ENCODE results near the gene ABCA4. TPM values are rescaled to one million over a fixed set of nuclear protein-coding genes. Genes with fewer than 3 reads are reported as not detected.

The ABCA4 gene
- total RNA-seq, 6 experiments from 2014 or later: 0.49 to 0.99 (median 0.75) TPM

DNA sequence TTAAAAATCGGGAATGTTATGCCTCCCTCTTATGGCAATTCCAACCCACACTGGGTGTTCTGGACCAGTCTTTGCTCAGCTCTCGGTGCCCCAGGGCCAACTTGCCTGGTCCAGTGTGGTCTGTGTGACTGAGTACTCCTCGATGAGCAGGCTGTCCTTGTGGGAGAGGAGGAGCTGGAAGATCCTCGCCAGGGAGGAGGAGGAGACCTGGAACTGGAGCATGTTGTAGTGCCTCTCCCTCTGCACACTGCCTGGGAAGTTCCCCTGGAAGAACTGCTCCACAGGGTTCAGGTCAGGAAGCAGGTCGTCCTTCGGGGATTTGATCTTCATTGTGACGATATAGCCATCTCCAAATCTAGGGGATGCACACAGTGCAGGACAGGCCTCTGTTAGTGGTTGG is 123.2 kb downstream of the ABCA4 start:
- Histone ChIP-seq H3K4me3 (no peak overlapping the region), H3K4me1 (no peaks in the 10 kb centered on the region), H3K27ac (no peak overlapping the region), H3K36me3 (no peaks in the 10 kb centered on the region), H3K9me3 (no peaks in the 10 kb centered on the region), H3K27me3 (no peaks in the 10 kb centered on the region)
- no peak for TF ChIP-seq POLR2A (IDR thresholded peaks at IDR 0.05)
- TF ChIP-seq, protein P1, sequence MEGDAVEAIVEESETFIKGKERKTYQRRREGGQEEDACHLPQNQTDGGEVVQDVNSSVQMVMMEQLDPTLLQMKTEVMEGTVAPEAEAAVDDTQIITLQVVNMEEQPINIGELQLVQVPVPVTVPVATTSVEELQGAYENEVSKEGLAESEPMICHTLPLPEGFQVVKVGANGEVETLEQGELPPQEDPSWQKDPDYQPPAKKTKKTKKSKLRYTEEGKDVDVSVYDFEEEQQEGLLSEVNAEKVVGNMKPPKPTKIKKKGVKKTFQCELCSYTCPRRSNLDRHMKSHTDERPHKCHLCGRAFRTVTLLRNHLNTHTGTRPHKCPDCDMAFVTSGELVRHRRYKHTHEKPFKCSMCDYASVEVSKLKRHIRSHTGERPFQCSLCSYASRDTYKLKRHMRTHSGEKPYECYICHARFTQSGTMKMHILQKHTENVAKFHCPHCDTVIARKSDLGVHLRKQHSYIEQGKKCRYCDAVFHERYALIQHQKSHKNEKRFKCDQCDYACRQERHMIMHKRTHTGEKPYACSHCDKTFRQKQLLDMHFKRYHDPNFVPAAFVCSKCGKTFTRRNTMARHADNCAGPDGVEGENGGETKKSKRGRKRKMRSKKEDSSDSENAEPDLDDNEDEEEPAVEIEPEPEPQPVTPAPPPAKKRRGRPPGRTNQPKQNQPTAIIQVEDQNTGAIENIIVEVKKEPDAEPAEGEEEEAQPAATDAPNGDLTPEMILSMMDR (IDR thresholded peaks at IDR 0.05): no peak
- intact Hi-C loops (cut with DNase I): no loop called here
- ATAC-seq (no peak), DNase-seq (no peak)
- WGBS (ENCODE audit: insufficient coverage, low coverage, low lambda C conversion rate, missing lambda C conversion rate): 60% methylated on average over 1 of the region's 7 CpGs

DNA sequence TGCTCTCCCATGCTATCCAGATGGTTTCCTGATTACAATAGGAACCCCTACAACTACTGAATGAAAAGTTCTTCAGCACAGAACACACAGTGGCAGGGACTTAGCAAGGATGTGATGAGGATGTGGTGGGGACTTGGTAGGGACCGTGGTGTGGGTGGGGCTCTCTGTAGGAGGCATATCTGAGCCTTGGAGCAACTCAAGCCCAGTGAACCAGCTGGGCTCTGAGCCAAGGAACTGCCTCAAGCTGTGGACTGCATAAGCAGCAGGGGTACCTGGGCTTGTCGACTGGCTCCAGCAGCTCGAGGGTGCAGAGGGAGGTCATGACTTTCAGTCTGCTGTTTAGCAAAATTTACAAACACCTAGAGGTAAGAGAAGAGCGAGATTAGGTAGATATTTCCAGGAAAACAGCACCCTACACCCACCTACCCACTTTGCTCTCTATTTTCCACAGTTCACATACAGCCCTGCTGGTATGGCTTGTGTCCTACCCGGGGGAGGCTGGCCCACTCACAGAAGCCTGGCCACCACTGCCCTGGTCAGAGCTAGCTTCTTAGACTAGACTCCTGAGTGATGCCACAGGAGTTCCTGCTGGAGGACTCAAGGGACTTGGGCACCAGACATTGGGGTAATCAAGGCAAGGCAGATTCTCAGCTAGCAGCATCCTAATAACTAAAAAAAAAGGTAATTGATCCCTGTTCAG is 125.0 kb downstream of the ABCA4 start:
- WGBS (ENCODE audit: insufficient coverage, low coverage, low lambda C conversion rate, missing lambda C conversion rate): 45% methylated on average over 3 of the region's 5 CpGs
- no peaks in the 10 kb centered on the region for H3K4me1 ChIP-seq
- ATAC-seq (no peak), DNase-seq (no peak)
- no peaks in the 10 kb centered on the region for H3K27me3 ChIP-seq
- H3K4me3 ChIP-seq: no peak overlapping the region
- no peak overlapping the region for H3K27ac ChIP-seq
- H3K9me3 ChIP-seq: no peaks in the 10 kb centered on the region
- TF ChIP-seq POLR2A (IDR thresholded peaks at IDR 0.05): no peak
- TF ChIP-seq, protein P1 (IDR thresholded peaks at IDR 0.05): no peak
- intact Hi-C loops (cut with DNase I): no loop called here
- no peaks in the 10 kb centered on the region for H3K36me3 ChIP-seq

DNA sequence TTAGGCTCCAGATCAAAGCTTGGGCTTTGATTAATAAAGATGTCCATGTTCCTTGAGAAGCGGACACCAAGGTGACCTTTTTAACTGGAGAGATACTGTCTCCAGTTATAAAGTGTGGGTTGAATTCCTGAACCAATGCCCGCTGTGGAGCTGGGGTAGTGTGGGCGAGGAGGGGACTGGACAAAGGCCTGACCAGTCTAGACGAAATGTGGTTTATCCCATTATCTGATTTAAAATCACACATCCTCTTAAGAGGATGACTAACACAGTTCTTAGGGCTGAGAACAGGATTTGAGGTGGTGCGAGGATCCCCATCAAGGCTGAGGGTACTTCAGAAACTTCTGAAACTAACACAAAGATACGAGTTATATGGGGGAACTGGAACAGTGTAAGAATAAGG is 127.2 kb downstream of the ABCA4 start:
- intact Hi-C loops (cut with DNase I): no loop called here
- Histone ChIP-seq H3K4me1 (peaks cover 0 to 7% (median 0%) of the 10 kb centered on the region in 4 donors), H3K4me3 (no peak overlapping the region), H3K27ac (peak overlapping the region in 1 of 3 donors; percentile 33), H3K27me3 (no peaks in the 10 kb centered on the region), H3K36me3 (no peaks in the 10 kb centered on the region), H3K9me3 (no peaks in the 10 kb centered on the region)
- no peak for DNase-seq
- 79% methylated on average over 4 of the region's 6 CpGs for WGBS (ENCODE audit: insufficient coverage, low coverage, low lambda C conversion rate, missing lambda C conversion rate)
- no peak for TF ChIP-seq POLR2A (IDR thresholded peaks at IDR 0.05)
- TF ChIP-seq, protein P1 (IDR thresholded peaks at IDR 0.05): no peak
- no peak for ATAC-seq

DNA sequence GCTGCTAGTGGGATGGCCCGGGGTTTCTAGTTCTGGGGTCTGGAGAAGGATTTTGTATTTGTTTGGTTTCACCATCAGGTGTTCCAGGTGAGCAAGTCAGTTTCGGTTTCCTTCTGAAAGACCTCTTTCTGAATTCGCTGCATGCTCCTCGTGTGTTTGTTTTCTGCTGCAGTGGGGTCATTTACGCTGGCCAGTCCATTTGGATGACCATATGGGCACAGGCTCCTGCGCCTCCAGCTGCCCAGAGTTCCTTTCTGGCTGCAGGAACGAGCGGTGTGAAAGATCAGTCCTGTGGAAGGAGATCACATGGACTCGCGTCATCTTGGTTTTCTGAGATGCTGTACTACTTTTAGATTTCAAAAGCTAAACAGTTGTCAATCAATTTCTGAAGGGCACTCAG is 128.0 kb downstream of the ABCA4 start:
- intact Hi-C loops (cut with DNase I): no loop called here
- TF ChIP-seq, protein P1 (IDR thresholded peaks at IDR 0.05): no peak
- no peak for TF ChIP-seq POLR2A (IDR thresholded peaks at IDR 0.05)
- Histone ChIP-seq H3K9me3 (no peaks in the 10 kb centered on the region), H3K4me3 (peak overlapping the region in 2 of 3 donors; percentile 18 to 26), H3K27ac (peak overlapping the region in 2 of 3 donors; percentile 33 to 89), H3K4me1 (peaks cover 0 to 10% (median 0%) of the 10 kb centered on the region in 4 donors), H3K36me3 (no peaks in the 10 kb centered on the region), H3K27me3 (no peaks in the 10 kb centered on the region)
- ATAC-seq (peak; percentile 77 to 91 (median 82)), DNase-seq (peak in 2 of 3 donors; percentile 70 to 77)
- WGBS (ENCODE audit: insufficient coverage, low coverage, low lambda C conversion rate, missing lambda C conversion rate): 49% methylated on average over 10 of the region's 10 CpGs

Measured in right lobe of liver (tissue), 6 donors.